HG03045 (cell line): Measurements from ENCODE around the gene PPP1R7.

ENCODE experiments used
- ATAC-seq: cut with Tn5 transposase; IDR thresholded peaks from one replicate; pipeline ENCODE4 v1.9.1; 2021; ENCODE audit warnings: mild to moderate bottlenecking, moderate library complexity; ENCODE audit not compliant: unreplicated experiment

The PPP1R7 gene

GRCh38 chr2:241139531-241140444 lies 10.5 kb upstream of the PPP1R7 start:
- ATAC-seq: no peak

DNA sequence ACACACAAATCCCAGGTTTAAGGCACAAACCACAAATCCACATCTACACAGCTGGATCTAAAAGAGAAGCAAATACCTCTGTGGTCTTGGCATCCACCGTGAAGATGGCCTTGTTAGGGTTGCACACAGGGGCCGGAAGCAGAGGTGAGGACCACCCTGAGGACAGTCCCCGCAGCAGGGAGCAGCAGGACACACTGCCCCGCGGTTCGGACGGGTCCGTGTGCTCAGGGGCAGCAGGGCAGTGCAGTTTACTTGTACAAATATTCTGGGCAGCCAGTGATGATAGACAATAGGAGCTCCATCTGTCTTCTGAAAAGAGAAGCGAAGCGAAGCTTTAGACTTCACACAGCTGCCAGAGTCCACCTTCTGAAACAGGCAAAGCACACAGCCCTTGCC lies 9.8 kb upstream of the PPP1R7 start:
- ATAC-seq: no peak

DNA sequence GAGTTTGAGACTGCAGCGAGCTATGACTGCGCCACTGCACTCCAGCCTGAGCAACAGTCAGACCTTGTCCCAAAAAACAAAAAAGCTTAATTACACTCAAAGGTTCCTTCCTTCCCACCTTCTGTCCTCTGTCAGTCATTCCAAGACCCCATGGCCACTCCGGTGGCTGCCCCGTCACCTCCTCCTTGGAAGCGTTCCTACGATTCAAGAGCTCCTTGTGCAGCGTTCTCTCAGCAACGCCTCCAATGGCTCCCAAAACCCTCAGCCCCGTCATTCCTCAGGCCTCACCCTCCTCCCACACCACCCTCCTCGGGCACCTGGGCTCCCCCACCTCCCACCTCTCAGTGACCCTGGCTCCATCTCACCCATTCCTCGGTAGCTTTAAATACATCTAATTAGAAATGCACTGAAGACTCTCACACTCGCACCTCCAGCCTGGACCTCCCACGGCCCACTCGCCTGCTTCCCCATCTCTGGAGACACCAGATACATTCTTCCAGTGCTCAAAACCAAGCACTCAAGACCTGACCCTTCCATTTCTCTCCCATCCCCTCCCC lies 9.0 kb upstream of the PPP1R7 start:
- no peak for ATAC-seq

DNA sequence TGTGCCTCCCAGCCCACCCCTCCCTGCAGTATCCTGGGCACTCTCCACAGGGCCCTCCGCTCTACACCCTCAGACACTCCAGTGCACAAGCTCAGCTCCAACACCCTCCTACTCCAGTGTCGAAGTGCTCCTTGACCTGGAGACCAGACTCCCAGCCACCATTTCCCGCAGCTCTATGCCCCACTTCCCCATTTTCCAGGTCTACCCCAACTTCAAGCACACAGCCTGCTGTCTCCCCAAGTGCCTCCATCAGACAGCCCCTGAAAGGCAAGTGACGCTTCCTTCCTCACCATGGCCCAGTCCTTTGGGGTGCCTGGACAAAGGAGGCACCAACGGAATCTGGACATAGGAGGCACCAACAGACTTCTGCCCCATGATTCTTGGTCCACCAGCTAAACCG lies 8.2 kb upstream of the PPP1R7 start:
- no peak for ATAC-seq

GRCh38 chr2:241142593-241142992 lies 7.7 kb upstream of the PPP1R7 start:
- no peak for ATAC-seq

GRCh38 chr2:241146286-241146685 lies 4.0 kb upstream of the PPP1R7 start:
- no peak for ATAC-seq

DNA sequence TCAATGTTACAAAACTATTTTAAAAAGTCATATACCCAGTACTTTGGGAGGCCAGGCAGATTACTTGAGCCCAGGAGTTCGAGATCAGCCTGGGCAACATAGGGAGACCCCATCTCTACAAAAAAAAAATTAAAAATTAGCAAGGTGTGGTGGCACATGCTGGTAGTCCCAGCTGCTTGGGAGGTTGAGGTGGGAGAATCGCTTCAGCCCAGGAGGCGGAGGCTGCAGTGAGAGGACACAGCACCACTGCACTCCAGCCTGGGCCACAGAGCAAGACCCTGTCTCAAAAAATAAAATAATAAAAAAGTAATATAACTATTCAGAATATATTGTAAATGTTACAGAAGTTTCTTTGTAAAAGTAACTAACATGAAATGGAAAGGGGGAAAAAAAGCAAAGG lies 2.9 kb upstream of the PPP1R7 start:
- ATAC-seq: no peak

DNA sequence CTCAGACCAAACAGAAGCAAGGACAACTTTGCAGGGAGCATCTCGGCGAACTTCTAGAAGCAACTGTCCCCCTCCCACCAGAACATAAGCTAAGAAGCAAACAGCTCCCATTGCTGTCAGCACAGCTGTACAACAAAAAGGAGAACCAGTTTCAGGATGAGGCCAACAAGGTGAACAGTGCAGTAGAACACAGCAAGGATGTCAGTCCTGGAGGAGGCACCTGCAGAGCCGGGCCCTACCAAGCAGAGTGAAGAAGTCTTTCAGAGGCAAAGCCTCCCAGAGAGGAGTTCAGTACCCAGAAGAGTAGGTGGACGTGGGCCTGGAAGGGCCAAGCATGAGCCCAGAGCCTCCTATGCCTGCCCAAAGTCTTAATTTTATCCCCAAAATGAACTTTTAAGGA lies 2.0 kb upstream of the PPP1R7 start:
- ATAC-seq: no peak

DNA sequence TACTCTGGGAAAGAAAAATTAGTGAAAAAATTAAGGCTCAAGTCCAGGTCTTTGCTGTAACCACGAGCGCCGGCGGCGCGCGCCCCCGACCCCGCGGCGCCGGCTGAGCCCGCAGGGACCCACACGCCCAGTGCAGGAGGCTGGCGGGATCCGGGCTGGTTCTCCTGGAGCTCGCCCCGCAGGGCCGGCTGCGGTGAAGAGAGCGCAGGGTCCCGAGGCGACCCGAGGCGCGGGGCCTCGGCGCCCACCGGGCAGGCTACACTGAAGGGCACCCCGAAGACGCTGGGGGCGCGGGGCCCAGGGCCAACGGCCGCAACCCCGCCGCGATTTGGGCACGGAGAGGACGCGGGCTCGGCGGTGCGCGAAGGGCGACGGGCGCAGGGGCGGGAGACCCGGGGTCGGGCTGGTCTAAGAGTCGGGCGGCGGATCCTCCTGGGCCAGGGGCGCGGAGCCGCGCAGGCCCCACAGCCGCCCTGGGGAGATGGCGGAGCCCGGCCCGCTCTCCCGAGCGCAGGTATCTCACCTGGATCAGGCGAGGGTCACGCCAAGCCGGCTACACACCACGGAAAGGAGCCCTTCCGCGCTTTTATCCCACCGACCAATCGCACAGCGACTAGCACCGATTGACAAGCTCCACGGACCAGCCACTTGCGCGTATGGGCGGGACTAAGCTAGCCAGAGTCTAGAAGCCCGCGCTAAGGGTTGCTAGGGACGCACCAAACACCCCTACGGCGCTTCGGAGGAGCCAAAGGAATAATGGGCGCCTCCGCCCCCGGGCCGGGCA lies 1.2 kb upstream of the PPP1R7 start, which contains the start of gene PASK:
TSS of gene PASK (minus strand) at position 582 of the 784 bp plus-strand sequence. CDS start 6,440 bp downstream, outside the sequence.
- peak; percentile 71 for ATAC-seq

GRCh38 chr2:241149675-241149924 lies 667 bp upstream of the PPP1R7 start:
- peak; percentile 7 for ATAC-seq

GRCh38 chr2:241150660-241151530 lies 628 bp downstream of the PPP1R7 start:
- ATAC-seq: peak; percentile 26

- ATAC-seq: no peak
Observed at GRCh38 chr2:241151934-241152660, 1.8 kb downstream of the PPP1R7 start.

GRCh38 chr2:241153616-241154015 lies 3.3 kb downstream of the PPP1R7 start:
- ATAC-seq: no peak

DNA sequence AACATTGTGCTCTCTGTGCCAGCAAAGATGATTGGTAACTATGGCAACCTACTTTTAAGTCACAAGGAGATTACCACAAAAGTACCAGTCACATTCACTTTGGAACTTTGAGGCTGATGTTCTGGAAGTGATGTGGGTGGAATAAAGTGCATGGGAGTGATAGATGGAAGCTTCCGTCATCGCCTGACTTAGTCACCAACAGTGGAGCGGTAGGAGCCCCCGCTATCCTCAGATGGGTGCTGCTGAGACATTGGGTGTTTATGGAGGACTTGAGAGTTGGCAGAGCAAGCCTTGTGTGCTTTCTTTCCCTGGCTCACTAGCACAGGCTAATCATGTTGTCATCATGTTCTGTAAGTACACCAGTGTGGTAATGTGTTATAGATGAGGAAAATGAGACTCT lies 4.6 kb downstream of the PPP1R7 start:
- ATAC-seq: no peak

GRCh38 chr2:241155936-241156335 lies 5.7 kb downstream of the PPP1R7 start:
- ATAC-seq: no peak

DNA sequence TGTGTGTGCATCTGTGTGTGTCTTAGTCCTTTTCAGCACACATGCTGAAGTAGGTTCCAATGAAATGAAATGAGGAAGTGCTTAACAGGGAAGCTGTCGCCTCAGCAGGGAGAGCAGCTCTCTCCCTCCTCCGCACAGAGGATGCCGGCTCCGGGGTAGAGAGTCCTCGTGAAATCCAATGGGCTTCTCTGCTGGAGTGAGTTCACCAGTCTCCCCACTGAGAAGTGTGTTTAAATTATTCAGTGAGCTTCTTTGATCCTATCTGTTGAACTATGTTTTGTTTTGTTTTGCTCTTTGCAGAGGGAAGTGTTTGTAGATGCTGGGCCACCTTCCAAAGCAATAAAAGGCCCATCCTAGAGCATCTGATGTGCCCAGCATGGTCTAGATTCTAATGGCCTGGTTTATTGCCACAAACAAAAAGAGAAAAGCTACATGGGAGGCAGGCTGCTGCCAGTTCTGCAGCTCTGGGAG lies 6.7 kb downstream of the PPP1R7 start:
- no peak for ATAC-seq

- ATAC-seq: no peak
Observed at GRCh38 chr2:241157841-241158545, 7.7 kb downstream of the PPP1R7 start.

- no peak for ATAC-seq
Observed at GRCh38 chr2:241158546-241158900, 8.3 kb downstream of the PPP1R7 start.

- ATAC-seq: no peak
Observed at GRCh38 chr2:241159116-241159515, 8.8 kb downstream of the PPP1R7 start.

DNA sequence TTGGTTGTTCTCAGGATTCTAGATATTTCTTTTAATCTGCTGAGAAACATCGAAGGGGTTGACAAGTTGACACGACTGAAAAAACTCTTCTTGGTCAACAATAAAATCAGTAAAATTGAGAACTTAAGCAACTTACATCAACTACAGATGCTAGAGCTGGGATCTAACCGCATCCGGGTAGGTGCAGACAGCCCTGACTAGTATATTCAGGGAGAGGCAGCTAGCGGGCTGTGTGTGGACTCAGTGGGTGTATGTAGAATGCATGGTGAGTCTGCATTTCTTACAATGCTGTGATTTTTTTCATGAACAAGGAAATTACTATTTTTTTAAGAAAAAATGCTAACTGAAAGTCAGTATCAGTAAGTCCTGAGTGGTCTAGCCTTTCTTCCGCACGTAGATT lies 10.1 kb downstream of the PPP1R7 start:
- no peak for ATAC-seq
